Stimulated activated CD4-positive, alpha-beta T cell treated with anti-CD3 and anti-CD28 coated beads, Interleukin-12 subunit alpha, Interleukin-12 subunit beta, amount 100 ng/mL, for 4 hours (primary cell): ENCODE data around the gene EFNA3.

Experiments
- DNase-seq: peaks from one replicate; pipeline ENCODE4 v3.0.0-alpha.2; 2020

The EFNA3 gene

GRCh38 chr1:155083865-155084721 is 5.5 kb downstream of the EFNA3 start:
- DNase-seq: no peak

GRCh38 chr1:155084722-155085503 is 6.3 kb downstream of the EFNA3 start:
- DNase-seq: peak; percentile 90

GRCh38 chr1:155085504-155086127 is 7.0 kb downstream of the EFNA3 start:
- DNase-seq: peak; percentile 71

DNA sequence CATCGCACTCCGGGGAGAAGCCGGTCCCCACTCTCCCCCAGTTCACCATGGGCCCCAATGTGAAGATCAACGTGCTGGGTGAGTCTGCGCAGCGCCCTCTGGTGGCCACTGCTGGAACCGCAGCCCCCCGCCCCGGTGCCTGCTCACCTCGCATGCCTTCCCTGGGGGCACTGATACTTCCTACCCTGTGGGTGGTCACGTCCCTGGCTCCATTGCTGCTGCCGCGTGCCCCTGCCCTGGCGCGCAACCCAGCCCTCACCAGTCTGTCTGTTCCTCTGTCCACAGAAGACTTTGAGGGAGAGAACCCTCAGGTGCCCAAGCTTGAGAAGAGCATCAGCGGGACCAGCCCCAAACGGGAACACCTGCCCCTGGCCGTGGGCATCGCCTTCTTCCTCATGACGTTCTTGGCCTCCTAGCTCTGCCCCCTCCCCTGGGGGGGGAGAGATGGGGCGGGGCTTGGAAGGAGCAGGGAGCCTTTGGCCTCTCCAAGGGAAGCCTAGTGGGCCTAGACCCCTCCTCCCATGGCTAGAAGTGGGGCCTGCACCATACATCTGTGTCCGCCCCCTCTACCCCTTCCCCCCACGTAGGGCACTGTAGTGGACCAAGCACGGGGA is 7.6 kb downstream of the EFNA3 start:
- DNase-seq: peak; percentile 74

DNA sequence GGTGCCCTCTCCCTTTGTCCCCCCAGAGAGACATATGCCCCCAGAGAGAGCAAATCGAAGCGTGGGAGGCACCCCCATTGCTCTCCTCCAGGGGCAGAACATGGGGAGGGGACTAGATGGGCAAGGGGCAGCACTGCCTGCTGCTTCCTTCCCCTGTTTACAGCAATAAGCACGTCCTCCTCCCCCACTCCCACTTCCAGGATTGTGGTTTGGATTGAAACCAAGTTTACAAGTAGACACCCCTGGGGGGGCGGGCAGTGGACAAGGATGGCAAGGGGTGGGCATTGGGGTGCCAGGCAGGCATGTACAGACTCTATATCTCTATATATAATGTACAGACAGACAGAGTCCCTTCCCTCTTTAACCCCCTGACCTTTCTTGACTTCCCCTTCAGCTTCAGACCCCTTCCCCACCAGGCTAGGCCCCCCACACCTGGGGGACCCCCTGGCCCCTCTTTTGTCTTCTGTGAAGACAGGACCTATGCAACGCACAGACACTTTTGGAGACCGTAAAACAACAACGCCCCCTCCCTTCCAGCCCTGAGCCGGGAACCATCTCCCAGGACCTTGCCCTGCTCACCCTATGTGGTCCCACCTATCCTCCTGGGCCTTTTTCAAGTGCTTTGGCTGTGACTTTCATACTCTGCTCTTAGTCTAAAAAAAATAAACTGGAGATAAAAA is 8.4 kb downstream of the EFNA3 start:
- no peak for DNase-seq

- peak; percentile 81 for DNase-seq
These were observed 12.7 kb downstream of the EFNA3 start for GRCh38 chr1:155091071-155092051.

DNA sequence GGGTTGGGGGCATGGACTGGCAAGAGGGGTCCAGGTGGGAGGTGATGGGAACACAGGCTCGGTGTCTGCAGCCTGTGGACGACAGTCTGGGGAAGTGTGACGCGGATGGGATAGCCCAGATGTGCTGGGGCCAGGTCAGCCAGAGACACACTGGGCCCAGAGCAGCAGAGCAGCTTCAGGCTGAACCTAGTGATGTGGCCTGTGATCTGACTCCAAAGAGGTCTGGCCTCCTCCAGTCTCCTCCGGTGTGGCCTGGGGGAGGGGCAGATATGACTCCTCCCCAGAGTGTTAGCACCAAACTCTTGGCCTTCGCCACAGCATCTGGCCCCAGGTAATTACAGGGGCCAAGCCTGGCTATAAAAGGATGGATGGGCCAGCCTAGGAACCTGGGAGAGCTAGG is 13.5 kb downstream of the EFNA3 start:
- no peak for DNase-seq

- no peak for DNase-seq
These were observed 14.0 kb downstream of the EFNA3 start for GRCh38 chr1:155092641-155093040.

DNA sequence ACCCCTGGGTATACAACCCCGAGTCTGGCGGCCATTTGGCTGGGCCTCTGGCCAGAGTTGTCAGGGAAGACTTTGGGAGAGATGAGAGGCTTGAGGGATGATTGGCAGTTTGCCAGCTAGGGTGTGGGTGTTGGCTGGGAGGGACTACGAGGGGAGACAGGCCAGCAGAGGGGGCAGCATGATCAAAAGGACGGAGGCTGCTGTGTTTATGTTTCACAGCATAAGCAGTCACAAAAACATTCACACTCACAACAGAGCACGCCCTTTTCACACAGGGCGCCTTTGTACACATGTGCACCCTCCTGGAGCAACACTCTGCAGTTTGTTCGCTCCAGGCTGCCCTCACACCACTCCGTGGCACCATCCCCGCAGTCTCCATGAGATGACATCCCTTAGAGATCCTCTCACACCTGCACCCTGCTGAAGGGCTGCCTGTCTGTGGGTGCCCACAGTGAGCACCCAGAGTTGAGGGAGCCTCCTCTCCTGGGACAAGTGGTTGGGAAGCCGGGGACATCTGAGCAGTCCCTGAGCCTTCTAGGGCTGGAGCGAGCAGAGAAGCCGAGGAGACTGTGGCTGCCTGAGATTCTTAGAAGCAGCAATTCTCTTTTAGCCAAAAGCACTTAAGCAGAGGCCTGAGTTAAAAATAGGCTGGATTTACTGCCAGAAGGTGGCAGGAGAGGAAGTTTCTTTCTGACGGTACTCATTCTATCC is 15.4 kb downstream of the EFNA3 start:
- DNase-seq: no peak

DNA sequence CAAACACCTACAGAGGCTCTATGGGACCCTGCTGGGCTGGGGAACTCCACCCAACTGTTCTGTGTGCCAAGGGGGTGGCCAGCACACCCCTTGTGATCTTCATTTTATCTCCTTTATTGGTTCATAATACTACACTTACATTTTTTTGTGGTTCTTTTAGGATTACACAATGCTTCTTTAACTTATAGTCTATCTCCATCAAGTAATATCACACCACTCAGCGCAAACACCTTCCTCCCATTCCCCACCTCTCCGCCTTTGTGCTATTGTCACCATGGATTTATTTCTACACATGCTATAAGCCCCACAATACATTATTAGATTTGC is 15.9 kb downstream of the EFNA3 start:
- no peak for DNase-seq

GRCh38 chr1:155099331-155099730 is 20.7 kb downstream of the EFNA3 start:
- no peak for DNase-seq

DNA sequence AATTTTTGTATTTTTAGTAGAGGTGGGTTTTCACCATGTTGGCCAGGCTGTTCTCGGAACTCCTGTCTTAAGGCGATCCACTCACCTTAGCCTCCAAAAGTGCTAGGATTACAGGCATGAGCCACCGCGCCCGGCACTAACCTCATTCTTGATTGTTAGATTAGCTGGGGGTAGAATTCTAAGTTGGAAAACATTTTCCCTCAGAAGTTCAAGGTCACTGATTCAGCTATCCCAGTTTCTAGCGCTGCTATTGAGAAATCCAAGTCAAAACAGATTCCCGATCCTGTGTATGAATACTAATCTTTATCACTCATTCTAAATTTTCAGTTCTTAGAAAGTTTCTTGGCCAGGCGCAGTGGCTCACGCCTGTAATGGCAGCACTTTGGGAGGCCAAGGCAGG is 24.7 kb downstream of the EFNA3 start:
- DNase-seq: no peak

- no peak for DNase-seq
These were observed 26.2 kb downstream of the EFNA3 start for GRCh38 chr1:155104605-155105534.

DNA sequence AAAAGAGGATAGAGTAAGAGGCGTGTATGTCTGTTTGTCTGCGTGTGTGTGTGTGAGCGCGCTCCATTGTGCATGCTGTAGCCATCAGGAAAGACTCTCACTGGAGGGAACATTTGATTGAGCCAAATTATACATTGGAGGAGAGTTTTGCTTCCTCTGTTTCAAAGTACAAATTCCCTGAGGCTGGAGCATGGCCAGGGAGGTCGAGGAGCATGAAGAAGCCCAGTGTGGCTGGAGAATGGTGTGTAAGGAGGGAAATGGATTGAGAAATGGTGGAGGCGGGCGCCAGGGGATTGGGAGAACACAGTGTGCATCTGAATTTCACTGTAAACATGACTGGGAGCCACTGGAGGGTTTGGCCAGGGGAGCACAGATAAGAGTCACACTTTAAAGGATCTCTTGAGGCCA is 27.0 kb downstream of the EFNA3 start:
- DNase-seq: no peak

- DNase-seq: no peak
These were observed 28.2 kb downstream of the EFNA3 start for GRCh38 chr1:155106862-155107261.

DNA sequence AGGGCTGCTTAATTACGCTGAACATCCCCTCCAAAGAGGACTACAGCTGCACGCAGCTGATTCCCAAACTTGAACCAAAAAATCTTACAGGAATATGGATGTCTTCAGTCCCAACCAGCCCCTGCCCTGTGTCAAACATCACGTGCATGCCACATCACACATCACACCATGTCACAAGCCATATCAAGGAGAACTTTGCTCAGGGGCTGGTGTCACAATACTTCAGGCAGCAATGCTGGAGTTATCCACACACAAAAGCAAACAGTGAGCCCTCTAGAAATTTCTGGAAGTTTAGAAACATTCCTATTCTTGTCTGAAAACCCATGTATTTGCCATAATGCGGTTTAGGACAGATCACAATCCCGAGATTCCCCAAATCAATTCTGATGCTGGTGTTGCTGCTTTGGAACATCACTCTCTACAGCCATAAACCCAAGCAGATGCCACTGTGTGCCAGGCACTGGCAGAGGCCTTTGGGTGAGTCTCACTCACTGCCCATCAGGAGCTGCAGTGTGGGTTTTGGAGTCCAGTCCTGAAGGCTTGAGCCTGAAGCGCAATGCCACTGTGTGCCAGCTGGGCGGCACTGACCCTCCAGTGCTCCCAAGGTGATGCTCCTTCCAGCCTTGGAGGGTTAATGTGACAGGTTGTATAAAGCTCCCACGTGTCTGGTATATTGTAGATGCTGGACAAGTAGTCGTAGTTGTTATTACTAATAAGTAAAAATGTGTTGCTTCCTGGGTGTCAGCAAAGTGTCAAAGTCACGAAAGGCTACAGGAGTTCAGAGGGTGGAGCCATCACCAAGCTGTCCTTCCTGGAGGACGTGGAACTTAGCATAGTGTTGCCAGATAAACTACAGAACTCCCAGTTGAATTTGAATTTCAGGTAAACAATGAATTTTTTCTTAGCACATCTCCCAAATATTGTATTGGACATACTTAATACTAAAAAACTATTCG is 28.9 kb downstream of the EFNA3 start:
- DNase-seq: no peak

- DNase-seq: no peak
These were observed 29.7 kb downstream of the EFNA3 start for GRCh38 chr1:155108296-155108695.

GRCh38 chr1:155110381-155110780 is 31.7 kb downstream of the EFNA3 start:
- no peak for DNase-seq
